Testis (tissue), 3 donors: Measurements from ENCODE around the gene POGLUT3. TPM values are rescaled to one million over a fixed set of nuclear protein-coding genes. Genes with fewer than 3 reads are reported as not detected.

Experiments used
- DNase-seq: peaks from one replicate; pipeline ENCODE4 v3.0.0-alpha.2; 2019
- H3K27ac ChIP-seq, 2 donors: fragments of 200-600 bp; sonication (generic); one replicate each; pipeline ENCODE4 v1.5.1; 2019
- H3K27me3 ChIP-seq: fragments of 200-600 bp; sonication (generic); one replicate; pipeline ENCODE4 v1.5.1; 2019
- H3K36me3 ChIP-seq: fragments of 200-600 bp; sonication (generic); one replicate; pipeline ENCODE4 v1.5.1; 2017; ENCODE audit warnings: low read depth; ENCODE audit errors: missing control alignments
- H3K4me1 ChIP-seq: fragments of 200-600 bp; sonication (generic); one replicate; pipeline ENCODE4 v1.5.1; 2019
- H3K4me3 ChIP-seq, 2 donors: fragments of 200-600 bp; sonication (generic); one replicate each; pipeline ENCODE4 v1.5.1; 2017 to 2019
- H3K9me3 ChIP-seq: fragments of 200-600 bp; sonication (generic); one replicate; pipeline ENCODE4 v1.5.1; 2017
- POLR2A ChIP-seq: fragments of 450-650 bp; IDR thresholded peaks from one replicate; pipeline ENCODE4 v1.6.1; 2017; ENCODE audit warnings: antibody characterized with exemption, mild to moderate bottlenecking, moderate library complexity
- WGBS, 2 donors: methylation state at CpG; one replicate each; pipeline ENCODE4 v1.1.5; 2018; 5-methylcytosine and 5-hydroxymethylcytosine counted together
- intact Hi-C: fragments of 100-400 bp; cut with DNase I; formaldehyde crosslinking; loops from one replicate; pipeline ENCODE4 v1.15.1; 2023; ENCODE audit warnings: low total_unique reads
- polyA plus RNA-seq: library from polyadenylated mRNA; stranded (reverse); fragments of 350-450 nt; fragmentation: Illumina TruSeq; extraction: RNeasy Lipid Tissue Mini Kit (QIAGEN cat#74804); gene quantifications from one replicate; pipeline ENCODE4 v1.2.3, GENCODE V29; 2014; ENCODE audit warnings: low read depth, low replicate concordance; ENCODE audit not compliant: insufficient read depth
- total RNA-seq, 2 donors: library from RNA; depleted of rRNA; stranded (reverse); fragments of >200 nt; gene quantifications; one replicate each; pipeline ENCODE4 v1.2.3, GENCODE V29; 2016
- TF ChIP-seq, protein P1 (sequence below), 3 experiments: fragments of 450-650 bp in 2 of 3; fragments of 200-600 bp in 1 of 3; sonication (generic) in 1 of 3; IDR thresholded peaks; one replicate each; pipeline ENCODE4 v1.5.1; 2016 to 2019; ENCODE audit warnings: antibody characterized with exemption in 3 of 3, mild to moderate bottlenecking in 2 of 3, moderate library complexity in 1 of 3

The POGLUT3 gene
- total and polyA plus RNA-seq, 3 donors from 2014 or later: 6.5 to 10.7 (median 10.5) TPM

DNA sequence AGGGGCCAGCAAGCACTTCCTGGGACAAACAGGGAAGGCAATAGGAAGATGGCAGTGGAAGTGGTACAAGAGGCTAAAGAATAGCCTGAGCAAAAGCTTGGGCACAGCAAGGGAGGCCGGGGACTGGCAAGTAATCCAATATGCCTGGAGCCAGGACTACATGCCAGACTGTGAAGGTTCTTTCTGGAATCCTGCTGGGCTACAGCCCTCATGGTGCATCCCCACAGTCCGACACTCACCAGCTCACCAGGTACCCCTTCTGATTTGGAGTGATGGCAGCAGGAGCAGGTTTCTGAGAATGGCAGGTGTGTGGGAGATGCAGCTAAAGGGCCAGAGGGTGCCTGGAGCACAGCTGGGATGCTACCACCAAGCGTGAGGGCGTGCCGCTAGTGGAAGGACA, 32.2 kb upstream of the POGLUT3 start:
- no peak overlapping the region for H3K27ac ChIP-seq
- no peaks in the 10 kb centered on the region for H3K36me3 ChIP-seq
- no peak overlapping the region for H3K4me3 ChIP-seq
- no peaks in the 10 kb centered on the region for H3K9me3 ChIP-seq
- DNase-seq: no peak
- 87 to 92% methylated on average over 5 of the region's 5 CpGs for WGBS, 2 donors
- no peaks in the 10 kb centered on the region for H3K4me1 ChIP-seq
- H3K27me3 ChIP-seq: no peaks in the 10 kb centered on the region
- TF ChIP-seq, protein P1, sequence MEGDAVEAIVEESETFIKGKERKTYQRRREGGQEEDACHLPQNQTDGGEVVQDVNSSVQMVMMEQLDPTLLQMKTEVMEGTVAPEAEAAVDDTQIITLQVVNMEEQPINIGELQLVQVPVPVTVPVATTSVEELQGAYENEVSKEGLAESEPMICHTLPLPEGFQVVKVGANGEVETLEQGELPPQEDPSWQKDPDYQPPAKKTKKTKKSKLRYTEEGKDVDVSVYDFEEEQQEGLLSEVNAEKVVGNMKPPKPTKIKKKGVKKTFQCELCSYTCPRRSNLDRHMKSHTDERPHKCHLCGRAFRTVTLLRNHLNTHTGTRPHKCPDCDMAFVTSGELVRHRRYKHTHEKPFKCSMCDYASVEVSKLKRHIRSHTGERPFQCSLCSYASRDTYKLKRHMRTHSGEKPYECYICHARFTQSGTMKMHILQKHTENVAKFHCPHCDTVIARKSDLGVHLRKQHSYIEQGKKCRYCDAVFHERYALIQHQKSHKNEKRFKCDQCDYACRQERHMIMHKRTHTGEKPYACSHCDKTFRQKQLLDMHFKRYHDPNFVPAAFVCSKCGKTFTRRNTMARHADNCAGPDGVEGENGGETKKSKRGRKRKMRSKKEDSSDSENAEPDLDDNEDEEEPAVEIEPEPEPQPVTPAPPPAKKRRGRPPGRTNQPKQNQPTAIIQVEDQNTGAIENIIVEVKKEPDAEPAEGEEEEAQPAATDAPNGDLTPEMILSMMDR (IDR thresholded peaks at IDR 0.05): no peak
- no peak for TF ChIP-seq POLR2A
- intact Hi-C loops: no loop called here

DNA sequence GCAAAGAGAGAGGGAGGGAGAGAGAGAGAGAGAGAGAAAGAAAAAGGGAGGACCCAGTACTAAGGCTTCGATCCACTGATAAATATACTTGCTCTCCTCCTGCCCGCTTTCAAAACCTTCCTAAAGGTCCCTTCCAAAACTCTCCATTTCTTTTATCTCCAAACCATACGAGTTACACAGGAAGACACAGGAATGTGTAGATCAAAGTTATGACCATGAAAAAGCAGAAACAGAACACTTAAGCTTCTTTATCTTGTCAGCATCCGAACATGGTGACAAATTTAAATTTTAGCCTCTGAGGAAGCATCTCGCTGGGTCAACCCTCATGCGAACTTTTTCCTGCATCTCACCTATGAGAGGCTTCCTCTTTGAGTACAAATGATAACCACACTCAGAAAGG, 29.2 kb upstream of the POGLUT3 start:
- 79% methylated on average over 6 of the region's 6 CpGs for WGBS, 2 donors
- Histone ChIP-seq H3K4me3 (no peak overlapping the region), H3K27ac (no peak overlapping the region), H3K27me3 (no peaks in the 10 kb centered on the region), H3K9me3 (no peaks in the 10 kb centered on the region), H3K4me1 (no peaks in the 10 kb centered on the region), H3K36me3 (no peaks in the 10 kb centered on the region)
- intact Hi-C loops: no loop called here
- no peak for DNase-seq
- TF ChIP-seq POLR2A: no peak
- TF ChIP-seq, protein P1 (IDR thresholded peaks at IDR 0.05): no peak

DNA sequence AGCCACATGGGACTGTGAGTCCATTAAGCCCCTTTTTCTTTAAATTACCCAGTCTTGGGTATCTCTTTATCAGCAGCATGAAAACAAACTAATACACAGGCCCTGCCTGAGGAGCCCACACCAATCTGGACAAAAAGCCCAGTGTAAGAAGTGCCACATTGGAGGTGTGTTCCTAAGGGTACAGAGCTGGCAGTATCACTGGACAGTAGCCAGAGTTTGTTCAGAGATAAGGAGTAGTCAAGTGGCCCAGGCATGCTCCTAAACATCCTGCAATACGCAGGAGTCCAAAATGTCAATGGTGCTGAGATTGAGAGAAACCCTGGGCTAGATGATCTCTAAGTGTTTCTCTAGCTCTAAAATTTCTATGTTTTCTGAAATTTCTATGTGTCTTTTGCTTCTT, 27.0 kb upstream of the POGLUT3 start:
- no peak for DNase-seq
- Histone ChIP-seq H3K27ac (no peak overlapping the region), H3K9me3 (no peaks in the 10 kb centered on the region), H3K4me3 (no peak overlapping the region), H3K27me3 (no peaks in the 10 kb centered on the region), H3K4me1 (no peaks in the 10 kb centered on the region), H3K36me3 (no peaks in the 10 kb centered on the region)
- no peak for TF ChIP-seq POLR2A
- intact Hi-C loops: no loop called here
- 100% methylated on average over 1 of the region's 1 CpG for WGBS, 2 donors

GRCh38 chr11:108524422-108524821, 26.2 kb upstream of the POGLUT3 start:
- Histone ChIP-seq H3K4me3 (no peak overlapping the region), H3K4me1 (no peaks in the 10 kb centered on the region), H3K27me3 (no peaks in the 10 kb centered on the region), H3K27ac (no peak overlapping the region), H3K9me3 (no peaks in the 10 kb centered on the region), H3K36me3 (no peaks in the 10 kb centered on the region)
- TF ChIP-seq, protein P1 (IDR thresholded peaks at IDR 0.05): no peak
- TF ChIP-seq POLR2A: no peak
- DNase-seq: no peak
- intact Hi-C loops: no loop called here

GRCh38 chr11:108522318-108522717, 24.1 kb upstream of the POGLUT3 start:
- Histone ChIP-seq H3K36me3 (no peaks in the 10 kb centered on the region), H3K9me3 (no peaks in the 10 kb centered on the region), H3K27me3 (no peaks in the 10 kb centered on the region), H3K27ac (no peak overlapping the region), H3K4me3 (no peak overlapping the region), H3K4me1 (no peaks in the 10 kb centered on the region)
- no peak for DNase-seq
- TF ChIP-seq, protein P1 (IDR thresholded peaks at IDR 0.05): no peak
- TF ChIP-seq POLR2A: no peak
- WGBS, 2 donors: 64 to 77% methylated on average over 1 of the region's 1 CpG
- intact Hi-C loops: no loop called here
